VCaP (cell line): ENCODE measurements around the gene ZBTB46.

Source experiments
- H3K27ac ChIP-seq: fragments of 450-650 bp; 2 replicates; pipeline ENCODE4 v1.5.1; 2017
- CTCF ChIP-seq: fragments of 450-650 bp; conservative IDR thresholded peaks from 2 replicates; pipeline ENCODE4 v1.5.1; 2017; ENCODE audit warnings: mild to moderate bottlenecking, moderate library complexity

Gene ZBTB46

GRCh38 chr20:63791497-63792156 lies 39.4 kb downstream of the ZBTB46 start:
- TF ChIP-seq CTCF, result no peak
- no peak overlapping the region for H3K27ac ChIP-seq

GRCh38 chr20:63790572-63791168 lies 40.4 kb downstream of the ZBTB46 start:
- no peak for TF ChIP-seq CTCF
- H3K27ac ChIP-seq, result no peak overlapping the region

GRCh38 chr20:63789836-63790571 lies 41.1 kb downstream of the ZBTB46 start:
- H3K27ac ChIP-seq, result no peak overlapping the region
- TF ChIP-seq CTCF, result no peak

- no peak overlapping the region for H3K27ac ChIP-seq
- TF ChIP-seq CTCF, result no peak
Observed at GRCh38 chr20:63787749-63788148, 43.3 kb downstream of the ZBTB46 start.

- TF ChIP-seq CTCF, result no peak
- H3K27ac ChIP-seq, result no peak overlapping the region
Observed at GRCh38 chr20:63787302-63787701, 43.8 kb downstream of the ZBTB46 start.

- H3K27ac ChIP-seq, result no peak overlapping the region
- no peak for TF ChIP-seq CTCF
Observed at GRCh38 chr20:63785691-63786131, 45.4 kb downstream of the ZBTB46 start.

GRCh38 chr20:63783970-63784369 lies 47.1 kb downstream of the ZBTB46 start:
- H3K27ac ChIP-seq, result no peak overlapping the region
- TF ChIP-seq CTCF, result no peak
